Stimulated activated CD4-positive, alpha-beta T cell treated with anti-CD3 and anti-CD28 coated beads, Interleukin-4, amount 100 ng/mL, for 1 hour (primary cell): Measurements from ENCODE around the gene SGSM2.
"Not testable (repeated sequence)": the region's sequence is repeated elsewhere in the genome, so short reads cannot be mapped to it uniquely, and the experiment has no call there.

Source experiments
- DNase-seq: peaks from one replicate; pipeline ENCODE4 v3.0.0-alpha.2; 2020

Gene SGSM2

GRCh38 chr17:2336852-2337543 is at the start of gene SGSM2:
Gene SGSM2 (plus strand): TSS chr17:2337501. CDS start chr17:2337689, 188 bp downstream.
- peak; percentile 76 for DNase-seq

GRCh38 chr17:2289878-2290478 is 47.3 kb upstream of the SGSM2 start:
- no peak for DNase-seq

- no peak for DNase-seq
Measured at GRCh38 chr17:2292100-2292499, 45.2 kb upstream of the SGSM2 start.

GRCh38 chr17:2295575-2295974 is 41.7 kb upstream of the SGSM2 start:
- no peak for DNase-seq

GRCh38 chr17:2297023-2297422 is 40.3 kb upstream of the SGSM2 start:
- DNase-seq = no peak

- DNase-seq = no peak
Measured at GRCh38 chr17:2299136-2299535, 38.2 kb upstream of the SGSM2 start.

GRCh38 chr17:2299756-2300155 is 37.5 kb upstream of the SGSM2 start:
- no peak for DNase-seq

GRCh38 chr17:2302778-2303203 is 34.5 kb upstream of the SGSM2 start:
- no peak for DNase-seq

GRCh38 chr17:2303204-2304188 is 33.8 kb upstream of the SGSM2 start, which contains the start of the genes SMG6 and SRR:
Gene SMG6 (minus strand): TSS chr17:2303785. CDS start chr17:2303720, 65 bp downstream.
Gene SRR (plus strand): TSS chr17:2303950. CDS start chr17:2315561, 11,611 bp downstream.
- DNase-seq = peak; percentile 96

GRCh38 chr17:2304931-2305330 is 32.4 kb upstream of the SGSM2 start:
- DNase-seq = no peak

GRCh38 chr17:2309338-2310154 is 27.8 kb upstream of the SGSM2 start:
- no peak for DNase-seq

- no peak for DNase-seq
Measured at GRCh38 chr17:2312736-2313135, 24.6 kb upstream of the SGSM2 start.

- DNase-seq = not testable (repeated sequence)
Measured at GRCh38 chr17:2316916-2317205, 20.4 kb upstream of the SGSM2 start.

- DNase-seq = no peak
Measured at GRCh38 chr17:2317796-2318195, 19.5 kb upstream of the SGSM2 start.

GRCh38 chr17:2319051-2319450 is 18.2 kb upstream of the SGSM2 start:
- DNase-seq = no peak

- DNase-seq = no peak
Measured at GRCh38 chr17:2321399-2321798, 15.9 kb upstream of the SGSM2 start.

GRCh38 chr17:2323629-2324314 is 13.5 kb upstream of the SGSM2 start:
- DNase-seq = no peak

- DNase-seq = no peak
Measured at GRCh38 chr17:2331303-2331702, 6.0 kb upstream of the SGSM2 start.

GRCh38 chr17:2335726-2336214 is 1.5 kb upstream of the SGSM2 start:
- no peak for DNase-seq

- peak; percentile 91 for DNase-seq
Measured at GRCh38 chr17:2336215-2336851, 968 bp upstream of the SGSM2 start, which contains the start of gene TSR1. Gene TSR1 (minus strand): TSS chr17:2336457. CDS start chr17:2336427, 30 bp downstream.
